Thyroid gland (tissue), 4 donors: ENCODE data around the gene SASH1.

Experiments used
- POLR2A ChIP-seq, 2 donors: fragments of 450-650 bp; IDR thresholded peaks; one replicate each; pipeline ENCODE4 v1.6.1; 2017; ENCODE audit warnings: antibody characterized with exemption in 2 of 2, mild to moderate bottlenecking in 2 of 2, moderate library complexity in 1 of 2
- TF ChIP-seq, protein P1 (sequence below), 6 experiments: fragments of 200-600 bp in 3 of 6; fragments of 450-650 bp in 3 of 6; sonication (generic) in 3 of 6; IDR thresholded peaks; one replicate each; pipeline ENCODE4 v1.5.1; 2016 to 2019; ENCODE audit warnings: antibody characterized with exemption in 6 of 6, mild to moderate bottlenecking in 2 of 6, inconsistent platforms in 1 of 6, moderate library complexity in 1 of 6

DNA sequence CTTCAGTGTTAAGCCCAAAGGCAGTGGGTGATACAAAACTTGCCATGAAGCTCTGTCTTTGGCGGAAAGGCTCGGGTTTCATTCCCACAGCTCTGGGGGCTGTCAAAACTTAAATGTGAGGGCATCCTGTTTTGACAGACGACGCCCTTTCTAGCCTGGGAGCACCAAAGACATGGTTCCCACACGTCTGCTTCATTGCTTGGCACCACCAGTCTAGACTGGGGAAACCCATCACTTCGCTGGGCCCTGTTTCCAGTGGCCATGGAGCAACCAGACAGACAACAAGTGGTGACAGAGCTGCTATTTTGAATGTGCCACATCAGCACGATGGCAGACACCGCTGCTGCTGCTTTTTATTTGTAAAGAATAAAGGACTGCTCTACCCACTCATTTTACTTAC lies 127.5 kb downstream of the SASH1 start:
- TF ChIP-seq, protein P1, sequence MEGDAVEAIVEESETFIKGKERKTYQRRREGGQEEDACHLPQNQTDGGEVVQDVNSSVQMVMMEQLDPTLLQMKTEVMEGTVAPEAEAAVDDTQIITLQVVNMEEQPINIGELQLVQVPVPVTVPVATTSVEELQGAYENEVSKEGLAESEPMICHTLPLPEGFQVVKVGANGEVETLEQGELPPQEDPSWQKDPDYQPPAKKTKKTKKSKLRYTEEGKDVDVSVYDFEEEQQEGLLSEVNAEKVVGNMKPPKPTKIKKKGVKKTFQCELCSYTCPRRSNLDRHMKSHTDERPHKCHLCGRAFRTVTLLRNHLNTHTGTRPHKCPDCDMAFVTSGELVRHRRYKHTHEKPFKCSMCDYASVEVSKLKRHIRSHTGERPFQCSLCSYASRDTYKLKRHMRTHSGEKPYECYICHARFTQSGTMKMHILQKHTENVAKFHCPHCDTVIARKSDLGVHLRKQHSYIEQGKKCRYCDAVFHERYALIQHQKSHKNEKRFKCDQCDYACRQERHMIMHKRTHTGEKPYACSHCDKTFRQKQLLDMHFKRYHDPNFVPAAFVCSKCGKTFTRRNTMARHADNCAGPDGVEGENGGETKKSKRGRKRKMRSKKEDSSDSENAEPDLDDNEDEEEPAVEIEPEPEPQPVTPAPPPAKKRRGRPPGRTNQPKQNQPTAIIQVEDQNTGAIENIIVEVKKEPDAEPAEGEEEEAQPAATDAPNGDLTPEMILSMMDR (IDR thresholded peaks at IDR 0.05) = no peak
- no peak for TF ChIP-seq POLR2A (IDR thresholded peaks at IDR 0.05)
